NCI-H1092 treated with DMSO at 0.1 percent for 48 hours (cell line): ENCODE measurements around the gene LHCGR.
"Not testable (repeated sequence)": the region's sequence is repeated elsewhere in the genome, so short reads cannot be mapped to it uniquely, and the experiment has no call there.

Experiments
- DNase-seq: peaks from one replicate; lab custom pipeline; 2025; lab: John Stamatoyannopoulos, UW

LHCGR gene

DNA sequence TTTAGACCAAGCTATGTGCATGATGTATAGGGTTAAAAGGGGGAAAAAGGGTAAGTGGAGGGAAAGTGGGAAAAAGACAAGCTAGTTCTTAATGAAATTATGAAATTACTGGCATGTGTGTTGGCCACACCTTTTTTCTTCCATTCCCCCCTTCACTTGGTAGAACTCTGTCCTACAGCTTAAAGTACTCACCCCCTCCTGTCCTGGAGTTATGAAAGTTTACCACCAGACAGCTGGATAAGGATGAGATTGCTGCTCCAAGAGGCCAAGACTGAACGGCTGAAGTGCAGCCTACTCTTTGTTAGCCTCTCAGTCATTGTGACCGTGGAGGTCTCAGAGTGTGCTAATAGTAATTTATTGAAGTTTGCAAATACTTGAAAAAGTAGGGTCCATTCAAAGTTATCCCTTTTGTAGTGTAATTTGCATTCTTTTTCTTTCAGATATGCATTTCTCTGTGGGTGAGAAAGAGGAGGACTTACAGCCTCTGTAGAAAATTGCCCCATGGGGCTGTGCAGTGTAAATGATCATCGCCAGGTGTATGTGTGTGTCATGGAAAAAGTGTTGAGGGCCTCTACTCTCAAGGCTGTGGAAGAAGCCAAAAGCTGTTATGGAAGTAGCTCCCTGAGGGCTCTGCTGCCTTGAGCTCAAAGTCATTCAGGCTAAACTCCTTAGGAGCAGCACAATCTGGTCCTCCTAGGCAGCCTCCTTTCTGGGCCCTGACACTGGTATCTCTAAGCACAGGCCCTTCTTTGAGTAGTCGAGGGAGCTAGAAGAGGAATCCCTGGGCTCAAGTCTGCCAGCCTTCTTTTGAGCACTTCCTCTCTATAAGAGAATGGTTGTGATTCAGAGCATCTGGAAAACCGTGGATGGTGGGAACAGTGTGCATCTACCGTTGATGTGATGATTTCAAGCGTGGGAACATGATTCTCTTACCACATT is 46.2 kb downstream of the LHCGR start:
- DNase-seq = no peak

DNA sequence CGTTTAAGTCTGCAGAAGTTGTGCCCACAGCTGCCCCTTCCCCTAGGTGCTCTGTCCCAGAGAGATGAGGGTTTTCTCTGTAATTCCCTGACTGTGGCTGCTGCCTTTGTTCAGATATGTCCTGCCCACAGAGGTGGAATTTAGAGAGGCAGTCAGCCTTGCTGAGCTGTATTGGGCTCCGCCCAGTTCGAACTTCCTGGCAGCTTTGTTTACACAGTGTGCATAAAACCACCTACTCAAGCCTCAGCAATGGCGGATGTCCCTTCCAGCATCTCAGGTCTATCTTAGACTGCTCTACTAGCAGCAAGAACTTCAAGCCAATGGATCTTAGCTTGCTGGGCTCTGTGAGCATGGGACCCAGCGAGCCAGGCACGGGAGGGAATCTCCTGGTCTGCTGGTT is 48.1 kb downstream of the LHCGR start:
- DNase-seq = no peak

DNA sequence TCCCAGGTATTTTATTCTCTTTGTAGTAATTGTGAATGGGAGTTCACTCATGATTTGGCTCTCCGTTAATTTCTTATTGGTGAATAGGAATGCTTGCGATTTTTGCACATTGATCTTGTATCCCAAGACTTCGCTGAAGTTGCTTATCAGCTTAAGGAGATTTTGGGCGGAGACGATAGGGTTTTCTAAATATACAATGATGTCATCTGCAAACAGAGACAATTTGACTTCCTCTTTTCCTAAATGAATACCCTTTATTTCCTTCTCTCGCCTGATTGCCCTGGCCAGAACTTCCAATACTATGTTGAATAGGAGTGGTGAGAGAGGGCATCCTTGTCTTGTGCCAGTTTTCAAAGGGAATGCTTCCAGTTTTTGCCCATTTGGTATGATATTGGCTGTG is 51.9 kb downstream of the LHCGR start:
- DNase-seq = not testable (repeated sequence)

DNA sequence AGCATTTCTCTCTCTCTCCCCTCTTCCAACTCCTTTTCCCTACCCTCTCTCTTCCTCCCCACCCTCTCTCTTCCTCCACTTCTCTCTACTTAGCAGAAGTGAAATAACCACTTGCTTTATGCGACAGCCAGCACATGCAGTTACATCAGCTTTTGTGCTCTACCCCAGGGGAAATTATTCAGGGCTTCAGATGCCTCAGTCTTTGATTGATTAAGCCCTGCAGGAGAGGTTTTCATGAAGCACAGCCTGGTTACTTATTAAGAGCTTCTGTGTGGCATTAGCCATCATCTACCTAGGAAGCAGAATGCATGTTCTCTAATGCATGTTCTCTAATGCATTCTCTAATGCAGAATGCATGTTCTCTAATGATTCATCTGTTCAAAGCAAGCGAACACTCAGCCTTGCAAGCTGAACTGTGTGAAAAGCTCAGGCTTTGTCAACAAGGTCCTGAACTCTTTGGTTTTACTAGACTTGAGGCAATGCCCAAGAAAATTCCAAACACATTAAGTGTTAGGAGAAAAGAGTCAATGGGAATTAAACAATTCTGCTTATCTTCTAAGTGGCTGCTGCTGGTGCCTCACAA is 56.1 kb downstream of the LHCGR start:
- no peak for DNase-seq

DNA sequence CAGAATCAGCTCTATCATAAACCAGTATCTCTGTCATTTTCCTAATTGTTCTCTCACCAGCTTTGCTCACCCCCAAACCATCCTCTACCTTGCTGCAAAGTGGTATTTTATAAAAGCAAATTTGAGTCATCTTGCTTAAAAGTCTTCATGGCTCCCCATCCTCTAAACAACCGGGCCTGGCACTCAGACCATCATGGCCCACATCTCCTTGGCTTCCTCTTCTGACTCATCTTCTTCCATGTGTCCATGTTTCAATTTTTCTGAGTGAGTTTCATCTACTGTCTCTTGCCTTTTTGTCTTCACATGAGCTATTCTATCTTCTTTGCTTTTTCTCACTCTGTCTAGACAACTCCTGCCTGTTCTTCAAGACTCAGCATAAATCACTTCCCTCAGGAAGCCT is 58.6 kb downstream of the LHCGR start:
- no peak for DNase-seq

DNA sequence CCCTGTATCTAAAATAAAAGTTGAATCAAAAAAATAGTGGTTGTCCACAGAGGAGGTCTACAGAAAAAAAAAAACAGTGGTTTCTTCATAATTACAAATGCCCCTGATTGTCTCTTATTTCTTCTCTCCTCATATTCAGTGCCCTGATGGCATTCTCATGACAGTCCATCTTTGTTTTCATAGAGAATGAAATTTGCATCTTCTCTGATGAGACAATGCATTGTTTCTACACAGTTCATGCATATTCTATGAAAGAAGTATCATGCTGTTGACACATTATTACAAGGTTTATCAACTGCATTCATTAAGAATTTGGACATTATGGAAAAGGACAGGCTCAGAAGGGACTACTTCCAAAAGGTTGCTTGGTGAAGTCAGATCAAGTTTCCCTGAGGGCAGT is 59.5 kb downstream of the LHCGR start:
- no peak for DNase-seq

DNA sequence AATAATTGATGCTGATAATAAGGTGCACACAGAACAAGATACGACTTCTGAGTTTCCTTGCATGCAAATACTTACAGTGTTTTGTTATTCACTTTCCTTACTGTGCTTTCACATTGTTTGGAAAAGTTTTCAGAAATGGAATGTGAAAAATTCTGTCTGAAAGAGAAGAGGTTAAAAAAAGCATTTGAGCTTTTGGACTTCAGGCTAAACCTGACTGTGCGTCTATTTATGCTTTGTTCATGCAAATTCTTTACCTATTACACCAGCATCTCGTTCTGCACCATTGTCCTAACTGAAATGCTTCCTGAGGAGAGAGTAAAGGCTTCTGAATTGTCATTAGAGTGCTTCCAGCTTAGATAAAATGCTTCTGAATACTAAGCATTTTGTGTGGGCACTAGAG is 61.4 kb downstream of the LHCGR start:
- no peak for DNase-seq

DNA sequence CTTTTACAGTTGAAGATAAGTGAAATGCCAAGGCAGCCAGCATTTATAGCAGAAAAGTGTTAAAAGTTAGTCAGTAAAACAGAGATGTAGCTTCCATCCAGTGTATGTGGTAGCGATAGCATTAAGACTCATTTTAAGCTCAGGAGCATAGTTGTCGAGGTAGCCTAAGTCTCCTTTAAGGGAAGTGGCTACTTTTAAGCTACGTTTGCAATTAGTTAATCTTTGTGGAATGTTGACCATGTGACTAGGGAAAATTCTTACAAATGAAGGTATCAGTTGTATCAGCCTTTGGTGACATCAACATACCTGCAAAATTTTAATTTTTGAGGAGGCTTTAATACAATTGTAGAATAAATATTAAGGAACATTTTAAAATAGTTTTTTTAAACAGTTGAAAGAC is 61.9 kb downstream of the LHCGR start:
- no peak for DNase-seq

DNA sequence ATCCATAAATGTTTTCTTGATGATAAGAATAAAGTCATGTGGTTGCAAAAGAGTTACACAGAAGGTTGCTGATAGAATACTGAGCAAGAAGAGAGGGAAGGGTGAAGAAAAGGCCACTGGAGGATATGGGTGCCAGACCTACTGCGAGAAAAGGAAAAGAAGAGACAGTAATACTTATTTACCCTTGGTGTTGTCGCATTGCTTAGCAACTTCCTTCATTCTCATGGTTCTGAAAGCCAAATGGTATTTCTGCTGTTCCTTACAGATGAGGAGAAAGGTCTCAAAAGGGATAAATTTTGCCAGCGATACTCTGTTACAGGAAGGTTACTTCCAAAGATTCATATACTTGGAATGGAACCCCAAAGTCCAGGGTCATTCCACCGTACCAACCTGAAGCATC is 62.5 kb downstream of the LHCGR start:
- DNase-seq = no peak

DNA sequence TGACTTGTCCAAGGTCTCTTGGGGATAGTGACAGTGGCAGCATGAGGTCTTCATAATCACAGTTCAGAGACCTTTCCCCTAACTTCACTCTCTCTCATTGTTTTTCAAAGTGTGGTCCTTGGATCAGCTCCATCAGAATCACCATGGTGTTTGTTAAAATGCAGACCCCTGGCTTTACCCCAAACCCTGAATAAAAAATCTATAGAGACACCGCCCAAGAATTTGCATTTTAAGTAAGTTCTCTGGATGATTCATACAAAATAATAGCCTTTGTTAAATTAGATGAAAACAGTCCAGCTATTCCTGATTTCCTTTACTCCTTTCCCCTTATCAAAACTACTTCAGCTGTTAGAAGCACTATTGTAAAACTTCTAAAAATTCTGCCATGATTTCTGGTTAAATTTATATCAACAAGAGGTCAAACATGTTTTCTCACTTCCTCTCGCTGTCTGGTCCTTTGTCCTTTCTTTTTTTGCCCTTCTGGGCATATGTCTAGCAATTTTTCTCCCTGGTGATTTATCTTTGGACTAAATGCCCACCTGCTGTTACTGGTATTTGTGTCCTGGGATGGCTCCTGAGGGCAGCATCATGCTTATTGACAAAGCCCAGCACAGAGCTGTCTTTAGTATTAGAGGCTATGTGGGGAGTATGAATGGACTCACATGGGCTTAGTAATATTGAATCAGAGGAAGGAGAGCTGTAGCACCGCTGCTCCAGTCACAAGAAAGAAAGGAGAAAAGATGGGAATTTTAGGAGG is 63.4 kb downstream of the LHCGR start:
- no peak for DNase-seq

DNA sequence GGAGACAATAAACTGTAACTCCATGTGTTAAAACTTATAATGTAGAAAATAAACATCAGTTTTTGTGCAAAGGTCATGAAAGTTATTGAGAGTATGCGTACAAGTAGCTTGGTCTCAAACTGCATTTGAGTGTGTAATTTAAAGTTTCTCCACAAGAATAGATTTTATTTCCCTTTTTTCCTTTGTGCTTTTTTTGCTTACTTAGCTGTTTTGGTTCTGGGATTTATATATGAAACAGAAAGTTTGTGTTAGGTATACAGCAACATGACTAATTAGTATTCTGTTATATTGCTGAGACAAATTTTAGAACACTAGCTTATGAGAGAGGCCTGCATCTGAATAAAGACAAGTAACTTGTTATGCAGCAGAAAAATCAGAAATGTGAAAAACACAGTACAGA is 70.4 kb downstream of the LHCGR start:
- DNase-seq = no peak

DNA sequence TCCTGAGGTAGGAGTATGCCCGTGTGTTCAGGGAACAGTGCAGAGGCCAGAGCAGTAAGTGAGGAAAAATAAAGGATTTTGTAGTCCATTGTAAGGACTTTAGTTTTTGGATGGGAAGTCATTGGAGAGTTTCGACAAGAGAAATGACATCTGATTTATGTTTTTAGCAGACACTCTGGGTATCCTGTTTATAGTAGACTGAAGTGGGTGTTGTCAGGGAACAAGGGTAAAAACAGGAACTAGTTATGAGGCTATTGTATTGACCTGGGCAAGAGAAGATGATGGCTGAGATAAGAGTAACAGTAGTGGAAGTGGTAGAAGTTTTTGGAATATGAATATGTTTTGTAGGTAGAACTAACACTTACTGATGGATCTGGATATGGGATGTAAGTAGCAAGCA is 78.1 kb downstream of the LHCGR start:
- DNase-seq = no peak

DNA sequence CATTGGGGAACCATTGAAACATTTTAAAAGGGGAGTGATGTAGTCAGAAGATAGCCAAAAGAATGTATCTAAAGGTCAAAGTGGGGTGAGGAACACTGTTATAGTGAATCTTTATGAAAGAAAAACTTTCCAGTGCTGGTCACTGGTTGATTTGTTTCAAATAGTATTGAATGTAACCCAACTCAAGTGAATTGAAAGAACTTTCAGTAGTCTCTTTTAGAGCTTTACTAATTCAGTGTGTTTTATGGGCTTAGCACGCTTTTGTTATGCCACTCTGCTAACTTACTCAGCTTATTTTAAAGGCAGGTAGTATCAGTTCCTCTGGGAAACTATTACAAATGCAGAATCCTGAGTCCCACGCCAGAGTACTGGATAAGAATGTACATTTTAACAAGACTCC is 80.6 kb downstream of the LHCGR start:
- no peak for DNase-seq

DNA sequence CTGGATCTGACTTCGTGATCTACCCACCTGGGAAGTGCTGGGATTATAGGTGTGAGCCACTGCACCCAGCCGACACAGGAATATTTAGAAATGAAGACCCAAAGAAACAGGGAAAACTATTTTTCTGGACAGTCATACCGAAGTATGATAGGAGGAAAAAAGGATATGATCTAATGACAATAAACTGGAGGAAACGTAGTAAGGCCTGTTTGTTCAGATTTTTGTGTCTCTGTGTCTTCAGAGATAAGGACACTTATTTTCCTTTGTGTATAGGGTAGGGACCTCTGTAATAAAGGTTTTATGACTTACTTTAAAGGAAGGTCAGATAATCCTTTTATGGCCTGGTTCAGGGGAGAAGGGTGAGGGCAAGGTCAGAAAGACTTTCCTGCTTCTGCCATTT is 81.9 kb downstream of the LHCGR start:
- DNase-seq = no peak

DNA sequence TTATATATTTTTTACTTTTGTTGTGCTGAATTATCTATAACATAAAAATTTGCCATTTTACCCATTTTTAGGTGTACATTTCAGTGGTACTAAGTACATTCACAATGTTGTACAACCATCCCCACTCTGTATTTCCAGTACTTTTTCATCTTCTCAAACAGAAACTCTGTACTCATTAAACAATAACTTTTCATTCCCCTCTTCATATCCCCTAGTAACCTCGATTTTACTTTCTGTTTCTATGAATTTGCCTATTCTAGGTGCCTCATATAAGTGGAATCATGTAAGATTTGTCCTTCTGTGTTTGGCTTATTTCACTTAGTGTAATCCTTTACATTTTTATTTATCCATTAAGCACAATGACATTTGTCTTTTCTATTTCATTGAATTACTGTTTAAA is 86.5 kb downstream of the LHCGR start:
- DNase-seq = no peak

DNA sequence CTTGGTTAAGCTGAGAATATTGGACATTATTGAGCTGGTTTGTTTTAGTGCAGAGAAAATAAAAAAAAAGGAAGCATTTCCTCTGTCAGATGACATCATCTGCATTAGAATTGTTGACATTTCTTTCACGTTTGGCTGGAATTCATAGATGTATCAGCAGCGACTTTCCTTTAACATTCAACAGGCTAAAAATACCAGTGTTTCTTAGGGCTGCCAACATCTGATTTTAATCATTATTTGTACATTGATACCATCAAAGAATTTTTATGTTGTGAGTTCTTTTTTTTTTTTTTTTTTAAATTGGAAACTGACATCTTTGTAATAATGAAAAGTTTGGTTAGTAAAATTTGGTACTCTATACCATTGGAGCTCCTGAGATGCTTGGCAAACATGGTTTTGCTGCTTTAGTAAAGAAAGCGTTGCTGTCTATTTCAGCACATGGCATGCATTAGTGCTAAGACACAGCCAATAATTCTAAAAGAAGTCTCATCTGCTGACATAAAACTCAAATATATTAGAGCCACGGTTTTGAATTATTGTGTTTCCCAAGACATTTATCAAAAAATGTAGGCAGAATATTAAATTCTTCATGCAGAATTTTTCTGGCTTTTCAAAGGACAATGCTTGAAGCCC is 104.2 kb downstream of the LHCGR start:
- no peak for DNase-seq

DNA sequence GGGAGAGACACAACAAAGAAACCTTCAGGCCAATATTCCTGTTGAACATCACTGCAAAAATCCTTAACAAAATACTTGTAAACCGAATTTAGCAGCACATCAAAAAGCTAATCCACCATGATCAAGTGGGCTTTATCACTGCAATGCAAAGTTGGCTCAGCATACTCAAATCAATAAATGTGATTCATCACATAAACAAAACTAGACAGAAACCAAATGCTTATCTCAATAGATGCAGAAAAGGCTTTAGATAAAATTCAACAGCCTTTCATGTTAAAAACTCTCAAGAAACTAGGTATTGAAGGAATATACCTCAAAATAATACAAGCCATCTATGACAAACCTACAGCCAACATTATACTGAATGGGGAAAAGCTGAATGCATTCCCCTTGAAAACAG is 117.3 kb downstream of the LHCGR start:
- no peak for DNase-seq
